HG03457 (cell line): ENCODE data around the gene DCP1A.
"Not testable (repeated sequence)": the region's sequence is repeated elsewhere in the genome, so short reads cannot be mapped to it uniquely, and the experiment has no call there.

ENCODE experiments used
- ATAC-seq: cut with Tn5 transposase; IDR thresholded peaks from one replicate; pipeline ENCODE4 v1.9.1; 2021; ENCODE audit warnings: moderate number of reproducible peaks; ENCODE audit not compliant: unreplicated experiment

The DCP1A gene

GRCh38 chr3:53329897-53330296, 17.4 kb downstream of the DCP1A start:
- ATAC-seq, result no peak

- no peak for ATAC-seq
Observed at GRCh38 chr3:53328746-53329145, 18.6 kb downstream of the DCP1A start.

GRCh38 chr3:53327986-53328385, 19.4 kb downstream of the DCP1A start:
- ATAC-seq, result not testable (repeated sequence)

GRCh38 chr3:53324105-53324504, 23.2 kb downstream of the DCP1A start:
- ATAC-seq, result no peak

GRCh38 chr3:53320697-53321096, 26.6 kb downstream of the DCP1A start:
- ATAC-seq, result no peak

- ATAC-seq, result no peak
Observed at GRCh38 chr3:53318522-53318921, 28.8 kb downstream of the DCP1A start.

- no peak for ATAC-seq
Observed at GRCh38 chr3:53312832-53313231, 34.5 kb downstream of the DCP1A start.

GRCh38 chr3:53311882-53312281, 35.5 kb downstream of the DCP1A start:
- no peak for ATAC-seq

GRCh38 chr3:53303957-53304356, 43.4 kb downstream of the DCP1A start:
- no peak for ATAC-seq

GRCh38 chr3:53303549-53303948, 43.8 kb downstream of the DCP1A start:
- no peak for ATAC-seq

- no peak for ATAC-seq
Observed at GRCh38 chr3:53300826-53301225, 46.5 kb downstream of the DCP1A start.

- not testable (repeated sequence) for ATAC-seq
Observed at GRCh38 chr3:53299611-53300023, 47.7 kb downstream of the DCP1A start.

GRCh38 chr3:53295410-53295809, 51.9 kb downstream of the DCP1A start:
- no peak for ATAC-seq

GRCh38 chr3:53293867-53294266, 53.5 kb downstream of the DCP1A start:
- ATAC-seq, result no peak

- ATAC-seq, result no peak
Observed at GRCh38 chr3:53288214-53288613, 59.1 kb downstream of the DCP1A start.

GRCh38 chr3:53287131-53287629, 60.2 kb downstream of the DCP1A start:
- no peak for ATAC-seq

GRCh38 chr3:53286727-53287126, 60.6 kb downstream of the DCP1A start:
- ATAC-seq, result no peak

- no peak for ATAC-seq
Observed at GRCh38 chr3:53282581-53282980, 64.8 kb downstream of the DCP1A start.

- ATAC-seq, result no peak
Observed at GRCh38 chr3:53278667-53279066, 68.7 kb downstream of the DCP1A start.

- ATAC-seq, result no peak
Observed at GRCh38 chr3:53274938-53275605, 72.3 kb downstream of the DCP1A start.

GRCh38 chr3:53273146-53273670, 74.1 kb downstream of the DCP1A start:
- no peak for ATAC-seq
